ENCODE measurements around the gene IRX1. TPM values are rescaled to one million over a fixed set of nuclear protein-coding genes. Genes with fewer than 3 reads are reported as not detected.

The IRX1 gene
- total RNA-seq, 2 donors from 2014 or later: 0.87 TPM; not detected in 1

DNA sequence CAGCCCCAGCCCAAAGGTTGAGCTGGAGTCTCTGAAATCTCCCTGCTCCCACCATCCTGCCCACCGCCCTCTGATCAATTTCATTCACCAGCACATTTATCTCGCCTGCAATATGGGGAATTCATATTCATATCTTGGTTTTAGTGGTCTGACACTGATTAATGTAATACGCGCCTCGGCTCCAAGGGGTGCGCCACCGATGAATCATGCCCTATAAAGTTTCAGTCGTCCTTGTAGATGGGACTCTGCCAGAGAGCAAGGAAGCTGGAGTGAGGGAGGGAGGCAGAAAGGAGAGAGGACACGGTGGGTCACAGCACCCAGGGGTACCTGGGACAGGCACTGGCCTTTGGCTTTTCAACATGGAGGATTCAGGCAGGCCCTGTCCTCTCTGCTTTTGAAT lies 8.9 kb downstream of the IRX1 start:
- Histone ChIP-seq H3K9me3 (no peaks in the 10 kb centered on the region), H3K27me3 (replicated peaks; ENCODE audit: insufficient read depth) (peaks cover 66% of the 10 kb centered on the region), H3K4me1 (replicated peaks) (peaks cover 6% of the 10 kb centered on the region), H3K36me3 (no peaks in the 10 kb centered on the region), H3K27ac (no peak overlapping the region), H3K4me3 (no peak overlapping the region)
- 63% methylated on average over 9 of the region's 9 CpGs for WGBS
- TF ChIP-seq, protein P1, sequence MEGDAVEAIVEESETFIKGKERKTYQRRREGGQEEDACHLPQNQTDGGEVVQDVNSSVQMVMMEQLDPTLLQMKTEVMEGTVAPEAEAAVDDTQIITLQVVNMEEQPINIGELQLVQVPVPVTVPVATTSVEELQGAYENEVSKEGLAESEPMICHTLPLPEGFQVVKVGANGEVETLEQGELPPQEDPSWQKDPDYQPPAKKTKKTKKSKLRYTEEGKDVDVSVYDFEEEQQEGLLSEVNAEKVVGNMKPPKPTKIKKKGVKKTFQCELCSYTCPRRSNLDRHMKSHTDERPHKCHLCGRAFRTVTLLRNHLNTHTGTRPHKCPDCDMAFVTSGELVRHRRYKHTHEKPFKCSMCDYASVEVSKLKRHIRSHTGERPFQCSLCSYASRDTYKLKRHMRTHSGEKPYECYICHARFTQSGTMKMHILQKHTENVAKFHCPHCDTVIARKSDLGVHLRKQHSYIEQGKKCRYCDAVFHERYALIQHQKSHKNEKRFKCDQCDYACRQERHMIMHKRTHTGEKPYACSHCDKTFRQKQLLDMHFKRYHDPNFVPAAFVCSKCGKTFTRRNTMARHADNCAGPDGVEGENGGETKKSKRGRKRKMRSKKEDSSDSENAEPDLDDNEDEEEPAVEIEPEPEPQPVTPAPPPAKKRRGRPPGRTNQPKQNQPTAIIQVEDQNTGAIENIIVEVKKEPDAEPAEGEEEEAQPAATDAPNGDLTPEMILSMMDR (IDR thresholded peaks at IDR 0.05): no peak
- no peak for TF ChIP-seq POLR2A (IDR thresholded peaks at IDR 0.05)
- no peak for DNase-seq (ENCODE audit: low spot score)
- intact Hi-C loops (cut with DNase I): no loop called here

DNA sequence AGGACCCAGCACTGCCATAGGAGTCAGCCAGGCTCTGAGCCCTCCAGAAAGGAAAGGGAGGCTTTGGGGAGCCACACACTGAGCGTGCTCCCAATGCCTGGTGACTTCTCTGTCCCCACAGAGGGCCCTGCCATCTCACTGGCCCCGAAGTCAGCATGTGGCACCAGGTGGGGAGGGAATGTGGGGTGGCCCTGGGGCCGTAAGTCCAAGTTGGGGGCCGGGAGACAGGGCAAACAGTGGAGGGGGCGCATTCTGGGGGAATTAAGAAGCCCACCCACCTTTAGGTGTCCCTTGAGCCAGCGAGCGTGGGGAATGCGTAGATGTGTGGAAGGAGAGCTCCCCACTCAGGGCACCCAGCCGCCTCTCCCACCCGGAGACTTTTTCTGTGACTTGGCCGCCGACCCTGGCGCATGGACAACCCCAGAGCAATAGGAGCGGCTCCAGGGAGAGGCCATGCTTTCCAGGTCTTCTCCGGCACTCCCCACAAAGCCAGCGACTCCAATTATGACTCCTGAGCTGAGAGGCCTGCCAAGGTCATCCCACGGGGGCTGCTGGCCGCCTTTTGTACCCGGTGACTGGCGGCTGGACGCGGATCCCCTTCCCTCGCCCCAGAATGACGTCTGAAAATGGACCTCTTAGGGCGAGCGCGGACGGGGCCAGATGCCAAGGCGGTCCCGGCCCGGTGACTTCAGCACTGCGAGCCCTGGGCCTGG lies 9.8 kb downstream of the IRX1 start:
- TF ChIP-seq, protein P1 (IDR thresholded peaks at IDR 0.05): no peak
- TF ChIP-seq POLR2A (IDR thresholded peaks at IDR 0.05) (no peak), POLR2AphosphoS5 (IDR thresholded peaks at IDR 0.05) (no peak)
- H3K9me3 ChIP-seq: no peaks in the 10 kb centered on the region
- intact Hi-C loops (cut with DNase I): no loop called here
- H3K36me3 ChIP-seq: no peaks in the 10 kb centered on the region
- no peak overlapping the region for H3K4me3 ChIP-seq
- H3K27ac ChIP-seq: no peak overlapping the region
- WGBS: 66% methylated on average over 32 of the region's 32 CpGs
- no peak for DNase-seq (ENCODE audit: low spot score)
- H3K27me3 ChIP-seq (replicated peaks; ENCODE audit: insufficient read depth): peaks cover 56% of the 10 kb centered on the region
- H3K4me1 ChIP-seq (replicated peaks): peaks cover 6% of the 10 kb centered on the region

DNA sequence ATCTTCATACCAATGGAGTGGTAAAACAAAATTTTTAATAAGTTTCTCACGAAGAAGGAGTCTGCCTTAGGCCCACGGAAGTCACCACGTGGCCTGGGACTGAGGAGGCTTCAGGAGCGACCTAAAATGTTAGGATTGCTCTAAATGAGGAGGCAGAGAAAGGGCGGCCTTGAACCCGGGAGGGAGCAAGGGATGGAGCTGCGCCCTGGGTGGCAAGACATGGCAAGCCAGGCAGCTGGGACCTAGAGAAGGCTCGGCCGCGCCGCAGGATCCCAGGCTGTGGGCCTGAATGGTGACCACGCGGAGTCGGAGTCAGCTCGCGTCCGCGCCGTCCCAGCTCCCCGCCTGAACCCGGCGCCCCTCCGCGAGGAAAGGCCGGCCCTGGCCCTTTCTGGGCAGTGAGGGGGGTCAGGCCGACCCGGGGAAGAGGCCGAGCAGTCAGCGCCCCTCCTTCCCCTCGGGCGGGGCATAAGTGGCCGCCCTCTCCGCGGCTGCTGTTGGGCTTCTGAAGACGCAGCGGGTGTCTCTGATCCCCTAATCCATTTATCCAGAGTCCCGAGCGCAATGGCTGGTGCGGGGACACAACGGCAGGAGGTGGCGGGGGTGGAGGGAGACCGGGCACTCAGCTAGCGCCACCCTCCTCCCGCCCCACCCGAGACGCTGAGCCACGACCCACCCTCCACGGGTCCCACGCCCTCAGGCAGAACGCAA lies 10.6 kb downstream of the IRX1 start:
- H3K36me3 ChIP-seq: no peaks in the 10 kb centered on the region
- no peak overlapping the region for H3K27ac ChIP-seq
- 10% methylated on average over 32 of the region's 50 CpGs for WGBS
- no peak overlapping the region for H3K4me3 ChIP-seq
- H3K9me3 ChIP-seq: no peaks in the 10 kb centered on the region
- H3K4me1 ChIP-seq (replicated peaks): peaks cover 3% of the 10 kb centered on the region
- TF ChIP-seq POLR2AphosphoS5 (IDR thresholded peaks at IDR 0.05) (no peak), POLR2A (IDR thresholded peaks at IDR 0.05) (no peak)
- TF ChIP-seq, protein P1 (IDR thresholded peaks at IDR 0.05): no peak
- no peak for DNase-seq (ENCODE audit: low spot score)
- intact Hi-C loops (cut with DNase I): no loop called here
- H3K27me3 ChIP-seq (replicated peaks; ENCODE audit: insufficient read depth): peaks cover 49% of the 10 kb centered on the region

DNA sequence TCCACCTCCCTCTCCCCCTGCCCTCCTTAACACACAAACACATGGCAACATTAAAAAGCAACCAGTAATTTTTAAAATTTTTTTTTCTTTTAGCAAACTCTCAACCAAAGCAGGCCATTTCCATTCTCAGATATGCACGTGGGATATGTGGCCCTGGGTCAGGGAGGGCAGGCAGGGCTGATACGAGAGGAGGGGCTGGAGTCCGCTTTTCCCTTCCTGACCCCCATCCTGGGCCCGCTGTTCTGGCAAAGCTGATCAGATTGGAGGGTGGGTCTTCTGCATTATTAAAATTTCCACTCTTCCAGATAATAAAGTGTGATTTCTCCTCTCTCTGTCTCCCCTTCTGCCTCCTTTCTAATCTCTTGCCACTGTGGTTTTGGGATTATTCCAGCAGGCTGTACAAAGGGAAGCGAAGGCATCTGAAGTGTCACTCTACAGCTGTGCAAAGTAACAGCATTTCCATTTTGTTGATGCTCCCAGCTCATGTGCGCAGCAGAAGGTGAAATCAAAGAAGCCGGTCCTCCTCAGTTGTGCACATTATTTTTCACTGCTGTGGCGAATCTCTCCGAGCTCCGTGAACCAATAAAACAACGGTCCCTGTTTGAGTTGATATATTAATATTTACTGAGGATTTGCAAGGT lies 12.0 kb downstream of the IRX1 start:
- DNase-seq (ENCODE audit: low spot score): no peak
- Histone ChIP-seq H3K27me3 (replicated peaks; ENCODE audit: insufficient read depth) (peaks cover 36% of the 10 kb centered on the region), H3K9me3 (no peaks in the 10 kb centered on the region), H3K27ac (no peak overlapping the region), H3K36me3 (no peaks in the 10 kb centered on the region), H3K4me1 (replicated peaks) (no peaks in the 10 kb centered on the region), H3K4me3 (no peak overlapping the region)
- 62% methylated on average over 11 of the region's 11 CpGs for WGBS
- TF ChIP-seq POLR2AphosphoS5 (IDR thresholded peaks at IDR 0.05): no peak
- TF ChIP-seq, protein P1 (IDR thresholded peaks at IDR 0.05): no peak
- TF ChIP-seq POLR2A (IDR thresholded peaks at IDR 0.05): no peak
- intact Hi-C loops (cut with DNase I): no loop called here

Data from prostate gland (tissue), 2 donors.